Tibial nerve (tissue), 4 donors: ENCODE data around the gene CCDC85C.

ENCODE experiments used
- CTCF ChIP-seq, 5 experiments: fragments of 200-600 bp in 3 of 5; fragments of 450-650 bp in 2 of 5; sonication (generic) in 3 of 5; IDR thresholded peaks; one replicate each; pipeline ENCODE4 v1.5.1; 2016 to 2019; ENCODE audit warnings: antibody characterized with exemption in 5 of 5, mild to moderate bottlenecking in 3 of 5, moderate library complexity in 2 of 5
- EP300 ChIP-seq, 2 donors: sonication (generic); formaldehyde crosslinking; IDR thresholded peaks; one replicate each; pipeline ENCODE4 v1.6.1; 2017; ENCODE audit warnings: antibody characterized with exemption in 2 of 2, mild to moderate bottlenecking in 1 of 2
- POLR2A ChIP-seq, 2 donors: fragments of 450-650 bp; IDR thresholded peaks; one replicate each; pipeline ENCODE4 v1.6.1; 2017; ENCODE audit warnings: antibody characterized with exemption in 2 of 2, mild to moderate bottlenecking in 2 of 2, moderate library complexity in 2 of 2

- TF ChIP-seq CTCF (IDR thresholded peaks at IDR 0.05) (no peak), POLR2A (IDR thresholded peaks at IDR 0.05) (no peak), EP300 (IDR thresholded peaks at IDR 0.05) (no peak)
Observed at GRCh38 chr14:99462210-99462609, 141.8 kb downstream of the CCDC85C start.
